ENCODE measurements around the gene INHA. TPM values are rescaled to one million over a fixed set of nuclear protein-coding genes. Genes with fewer than 3 reads are reported as not detected.

INHA gene
- total RNA-seq, 1 experiment from 2014 or later: 0.35 TPM

DNA sequence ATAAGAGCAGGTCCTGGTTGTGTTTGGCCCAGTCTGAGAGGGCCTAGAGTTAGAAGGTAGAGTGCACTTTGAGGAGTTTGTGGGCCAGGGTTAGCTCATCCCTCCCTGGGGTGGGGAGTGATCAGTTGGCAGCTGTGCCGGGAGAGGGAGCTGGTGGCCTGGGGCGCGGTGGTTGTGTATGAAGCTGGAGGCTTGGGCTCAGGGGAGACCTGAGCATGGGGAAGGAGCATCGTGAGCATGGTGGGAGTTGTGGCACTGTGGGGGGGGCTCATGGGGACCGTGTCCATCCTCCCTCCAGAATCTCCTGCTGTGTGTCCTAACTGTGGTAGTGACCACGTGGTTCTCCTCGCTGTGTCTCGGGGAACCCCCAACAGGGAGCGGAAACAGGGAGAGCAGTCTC lies 39.2 kb downstream of the INHA start:
- no peak for DNase-seq (ENCODE audit: low spot score)

DNA sequence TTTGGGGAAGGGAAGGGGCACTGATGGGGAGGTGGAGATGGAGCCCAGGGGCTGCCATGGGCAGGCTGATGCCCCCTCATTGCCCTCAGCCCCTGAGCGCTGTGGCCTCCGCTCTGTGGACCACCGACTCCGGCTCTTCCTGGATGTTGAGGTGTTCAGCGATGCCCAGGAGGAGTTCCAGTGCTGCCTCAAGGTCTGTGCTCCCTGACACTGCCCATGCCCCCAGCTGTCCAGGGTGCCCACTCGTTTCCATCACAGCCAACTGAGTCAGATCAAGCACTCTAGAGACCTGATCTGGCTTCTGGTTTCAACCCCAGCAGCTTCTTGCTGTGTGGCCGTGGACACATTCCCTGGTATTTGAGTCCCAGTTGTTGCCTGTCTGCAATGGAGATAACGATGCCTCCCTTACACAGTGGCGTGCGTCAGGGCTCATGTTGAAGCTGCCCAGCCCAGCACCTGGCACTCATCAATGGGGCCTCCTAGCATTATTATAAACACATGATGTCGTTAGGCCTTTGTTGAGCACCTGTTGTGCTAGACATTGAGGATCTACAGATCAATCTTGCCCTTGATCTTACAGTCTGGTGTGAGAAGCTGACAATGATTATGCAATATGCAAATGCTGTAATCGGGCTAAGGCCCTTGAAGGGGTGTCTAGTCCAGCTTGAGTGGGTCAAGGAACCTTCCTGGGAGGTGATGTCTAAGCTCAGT lies 39.9 kb downstream of the INHA start:
- DNase-seq (ENCODE audit: low spot score): no peak

DNA sequence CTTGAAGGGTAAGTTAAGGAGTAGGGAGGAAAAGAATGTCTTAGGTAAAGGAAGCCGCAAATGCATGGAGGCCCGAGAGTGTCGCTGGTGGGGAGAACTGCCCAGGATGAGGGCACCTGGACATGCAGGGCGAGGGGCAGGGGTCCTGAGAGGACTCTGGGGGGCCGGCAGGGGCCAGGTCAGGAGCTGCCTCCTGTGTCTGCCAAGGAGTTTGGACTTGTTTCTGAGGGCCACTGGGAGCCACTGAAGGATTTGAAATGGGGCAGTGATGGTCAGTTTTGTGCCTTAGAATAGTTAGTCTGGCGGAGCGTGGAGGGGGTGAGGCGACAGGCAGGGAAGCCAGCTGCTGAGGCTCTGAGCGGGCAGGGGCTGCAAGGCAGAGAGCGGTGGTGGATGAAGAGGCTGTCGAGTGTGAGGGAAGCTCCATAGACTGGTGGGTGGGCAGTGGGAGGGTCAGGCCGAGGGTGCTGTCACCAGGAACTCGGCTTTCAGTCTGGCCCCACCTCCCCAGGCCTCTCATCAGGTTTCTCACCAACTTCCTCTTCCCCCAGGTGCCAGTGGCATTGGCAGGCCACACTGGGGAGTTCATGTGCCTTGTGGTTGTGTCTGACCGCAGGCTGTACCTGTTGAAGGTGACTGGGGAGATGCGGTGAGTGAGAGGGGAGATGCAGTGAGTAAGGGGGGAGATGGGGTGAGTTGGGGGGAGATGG lies 40.6 kb downstream of the INHA start:
- DNase-seq (ENCODE audit: low spot score): no peak

DNA sequence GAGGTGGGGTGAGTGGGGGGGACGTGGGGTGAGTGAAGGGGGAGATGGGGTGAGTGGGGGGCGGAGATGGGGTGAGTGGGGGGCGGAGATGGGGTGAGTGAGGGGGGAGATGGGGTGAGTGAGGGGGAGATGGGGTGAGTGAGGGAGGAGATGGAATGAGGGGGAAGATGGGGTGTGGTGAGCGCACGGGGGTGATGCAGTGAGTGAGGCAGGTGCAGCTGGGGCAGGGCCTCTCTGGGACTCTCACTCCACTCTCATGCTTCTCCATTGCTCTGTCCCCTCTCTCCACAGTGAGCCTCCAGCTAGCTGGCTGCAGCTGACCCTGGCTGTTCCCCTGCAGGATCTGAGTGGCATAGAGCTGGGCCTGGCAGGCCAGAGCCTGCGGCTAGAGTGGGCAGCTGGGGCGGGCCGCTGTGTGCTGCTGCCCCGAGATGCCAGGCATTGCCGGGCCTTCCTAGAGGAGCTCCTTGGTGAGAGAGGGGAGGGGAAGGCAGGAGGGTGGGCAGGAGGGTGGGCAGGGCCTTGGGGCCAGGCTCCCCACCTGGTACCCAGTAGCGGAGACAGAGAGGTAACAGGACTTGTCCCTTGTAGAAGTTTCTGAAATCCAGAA lies 41.5 kb downstream of the INHA start:
- DNase-seq (ENCODE audit: low spot score): no peak

DNA sequence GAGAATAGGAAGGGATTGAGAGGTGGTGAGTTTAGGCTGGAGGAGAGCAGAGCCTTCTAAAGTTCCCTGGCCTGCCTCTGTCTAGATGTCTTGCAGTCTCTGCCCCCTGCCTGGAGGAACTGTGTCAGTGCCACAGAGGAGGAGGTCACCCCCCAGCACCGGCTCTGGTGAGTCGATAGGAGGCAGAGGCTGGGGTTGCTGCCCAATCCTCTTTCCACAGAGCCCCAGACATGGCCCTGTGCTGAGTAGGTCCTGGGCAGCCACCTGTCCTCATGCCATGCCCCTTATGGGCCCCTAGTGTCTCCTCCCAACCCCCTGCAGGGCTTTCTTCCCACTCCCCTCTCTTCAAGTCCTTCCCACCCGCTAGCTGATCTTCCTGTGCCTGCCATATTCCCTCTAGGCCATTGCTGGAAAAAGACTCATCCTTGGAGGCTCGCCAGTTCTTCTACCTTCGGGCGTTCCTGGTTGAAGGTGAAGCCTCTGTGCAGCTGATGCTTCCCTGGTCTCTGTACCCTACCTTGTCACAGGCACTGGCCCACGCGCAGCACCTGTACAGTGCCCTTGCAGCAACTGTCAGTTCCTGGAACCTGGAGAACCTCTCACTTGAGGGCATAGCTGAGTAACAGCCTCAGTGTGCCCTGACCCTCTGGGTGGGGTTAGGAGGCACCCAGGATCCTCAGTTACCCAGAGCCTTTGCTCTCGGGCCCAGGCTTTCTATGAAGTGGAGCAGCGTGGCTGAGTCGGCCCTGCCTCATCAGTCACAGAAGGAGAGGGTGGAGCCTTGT lies 42.2 kb downstream of the INHA start:
- no peak for DNase-seq (ENCODE audit: low spot score)

DNA sequence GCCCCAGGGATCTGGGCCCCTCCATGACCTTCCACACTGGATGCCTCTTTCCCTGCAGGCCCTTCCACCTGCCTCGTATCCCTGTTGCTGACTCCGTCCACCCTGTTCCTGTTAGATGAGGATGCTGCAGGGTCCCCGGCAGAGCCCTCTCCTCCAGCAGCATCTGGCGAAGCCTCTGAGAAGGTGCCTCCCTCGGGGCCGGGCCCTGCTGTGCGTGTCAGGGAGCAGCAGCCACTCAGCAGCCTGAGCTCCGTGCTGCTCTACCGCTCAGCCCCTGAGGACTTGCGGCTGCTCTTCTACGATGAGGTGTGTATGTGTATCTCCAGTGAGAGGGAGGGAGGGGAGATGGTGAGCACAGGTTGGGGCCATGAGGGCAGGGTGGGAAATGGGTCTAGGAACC lies 42.9 kb downstream of the INHA start:
- no peak for DNase-seq (ENCODE audit: low spot score)

DNA sequence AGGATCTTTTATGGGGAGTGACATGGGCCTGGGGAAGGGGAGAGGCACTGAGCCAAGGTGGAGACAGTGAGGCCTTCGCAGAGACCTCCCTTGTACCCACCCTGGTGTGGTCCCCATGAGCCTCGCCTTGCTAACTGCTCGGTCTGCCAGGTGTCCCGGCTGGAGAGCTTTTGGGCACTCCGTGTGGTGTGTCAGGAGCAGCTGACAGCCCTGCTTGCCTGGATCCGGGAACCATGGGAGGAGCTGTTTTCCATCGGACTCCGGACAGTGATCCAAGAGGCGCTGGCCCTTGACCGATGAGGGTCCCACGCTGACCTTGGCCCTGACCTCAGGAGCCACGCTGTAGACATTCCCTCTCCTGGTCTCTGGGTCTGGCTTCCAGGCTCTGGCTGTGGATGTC lies 43.8 kb downstream of the INHA start:
- no peak for DNase-seq (ENCODE audit: low spot score)

DNA sequence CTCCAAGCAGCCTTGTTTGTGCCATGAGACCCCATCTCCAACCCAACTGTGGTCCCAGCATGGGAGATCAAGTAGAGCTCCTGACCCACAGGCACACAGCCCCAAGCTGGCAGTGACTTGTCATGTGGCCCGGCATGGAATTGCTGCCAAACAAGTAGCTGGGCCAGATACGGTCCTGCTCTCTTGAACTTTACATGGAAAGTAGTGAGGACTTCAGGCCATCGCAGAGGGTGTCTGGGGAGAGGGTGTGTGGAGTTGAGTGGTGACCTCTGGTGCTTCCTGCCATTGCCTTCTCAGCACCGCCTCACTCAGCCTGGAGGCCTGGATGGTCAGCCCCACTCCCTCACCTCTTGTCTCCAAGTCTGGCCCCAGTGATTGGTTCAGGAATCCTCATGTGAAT lies 44.4 kb downstream of the INHA start:
- DNase-seq (ENCODE audit: low spot score): no peak

DNA sequence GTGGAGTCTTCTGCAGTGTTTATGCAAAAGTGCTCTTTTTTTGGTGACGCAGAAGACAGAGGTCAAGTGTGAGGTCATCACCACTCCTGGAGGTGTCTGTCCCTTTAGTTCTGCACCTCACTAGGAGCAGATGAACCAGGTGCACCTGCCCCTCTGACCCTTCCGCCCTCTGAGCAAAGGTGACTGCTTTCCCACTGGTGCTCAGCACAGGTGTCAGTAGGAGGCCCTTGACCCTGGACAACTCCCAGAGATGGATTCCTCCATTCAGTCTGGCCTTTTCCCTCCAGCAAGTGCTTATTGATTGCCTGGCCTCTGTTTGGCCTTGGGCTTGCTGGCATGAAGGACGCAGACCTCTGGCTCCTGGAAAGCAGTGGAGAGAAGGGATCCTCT lies 46.6 kb downstream of the INHA start:
- no peak for DNase-seq (ENCODE audit: low spot score)

DNA sequence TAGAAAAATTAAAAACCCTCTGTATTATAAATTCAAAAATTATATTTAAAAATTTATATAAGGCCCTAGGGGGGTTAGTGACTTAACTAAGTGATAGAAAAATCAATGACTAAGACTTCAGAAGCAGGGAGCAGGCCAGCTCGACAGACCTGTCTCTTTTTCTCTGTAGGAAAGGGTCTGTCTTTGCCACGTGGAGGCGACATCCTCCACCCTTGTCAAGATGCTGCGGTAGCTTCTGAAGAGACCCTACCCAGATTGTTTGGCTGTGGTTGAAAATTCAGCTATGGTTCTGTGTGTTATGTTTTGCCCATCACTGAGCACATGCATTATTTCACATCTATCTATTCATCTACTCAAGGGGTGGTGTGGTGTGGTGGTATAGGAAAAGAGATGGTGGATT lies 47.1 kb downstream of the INHA start:
- no peak for DNase-seq (ENCODE audit: low spot score)

DNA sequence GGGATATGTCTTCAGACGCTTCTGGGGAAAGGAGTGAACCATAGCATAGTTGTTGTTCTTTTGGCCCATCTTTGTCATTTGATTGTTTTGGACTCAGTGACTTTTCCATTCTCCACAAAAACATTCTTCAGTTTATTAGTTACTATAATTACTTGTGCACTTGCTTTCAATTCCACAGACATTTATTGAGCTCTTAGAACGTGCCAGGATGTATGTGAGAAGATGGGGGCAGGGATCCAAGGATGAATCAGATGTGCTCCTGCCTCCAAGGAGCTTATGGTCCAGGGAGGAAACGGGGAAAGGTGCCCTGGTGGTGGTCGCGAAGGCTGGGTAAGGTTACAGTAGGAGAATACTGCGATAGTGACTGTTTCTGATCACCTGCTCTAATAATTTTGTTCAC lies 48.4 kb downstream of the INHA start:
- no peak for DNase-seq (ENCODE audit: low spot score)

DNA sequence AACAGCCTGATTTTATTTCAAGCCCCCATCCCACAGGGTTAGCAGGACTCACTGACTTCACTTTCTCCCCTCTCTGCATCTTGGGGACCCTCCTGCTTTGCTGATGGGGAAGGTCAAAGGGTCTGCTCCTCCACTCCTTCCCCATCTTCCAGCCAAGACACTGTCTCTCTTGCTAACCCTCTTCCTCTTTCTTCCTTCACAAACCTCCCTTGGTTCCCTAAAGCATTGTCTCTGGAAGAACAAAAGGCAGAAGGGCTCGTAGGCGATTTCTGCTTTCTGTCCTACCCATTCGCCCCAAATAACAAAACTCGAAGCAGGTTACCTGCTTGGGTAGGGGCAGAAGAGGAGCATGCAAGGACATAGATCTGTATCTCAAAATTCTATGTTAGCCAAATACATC lies 49.8 kb downstream of the INHA start:
- no peak for DNase-seq (ENCODE audit: low spot score)

DNA sequence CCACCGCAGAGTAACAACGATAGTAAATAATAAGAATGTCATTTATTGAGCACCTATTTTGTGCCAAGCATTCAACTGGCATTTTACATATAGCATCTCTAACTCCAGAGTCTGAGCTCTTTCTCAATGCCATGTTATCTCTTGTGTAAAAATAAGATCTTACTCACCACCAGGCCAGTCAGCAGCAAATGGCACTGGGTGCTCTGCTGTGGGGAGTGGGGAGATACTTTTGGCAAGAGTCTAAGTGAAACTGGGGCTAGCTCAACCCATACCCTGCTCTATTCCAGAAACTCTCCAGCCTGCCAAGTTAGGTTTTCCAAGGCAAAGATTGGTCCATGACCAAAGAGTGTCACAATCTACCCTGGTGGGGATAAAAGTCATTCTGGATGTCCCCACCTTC lies 50.4 kb downstream of the INHA start:
- no peak for DNase-seq (ENCODE audit: low spot score)

DNA sequence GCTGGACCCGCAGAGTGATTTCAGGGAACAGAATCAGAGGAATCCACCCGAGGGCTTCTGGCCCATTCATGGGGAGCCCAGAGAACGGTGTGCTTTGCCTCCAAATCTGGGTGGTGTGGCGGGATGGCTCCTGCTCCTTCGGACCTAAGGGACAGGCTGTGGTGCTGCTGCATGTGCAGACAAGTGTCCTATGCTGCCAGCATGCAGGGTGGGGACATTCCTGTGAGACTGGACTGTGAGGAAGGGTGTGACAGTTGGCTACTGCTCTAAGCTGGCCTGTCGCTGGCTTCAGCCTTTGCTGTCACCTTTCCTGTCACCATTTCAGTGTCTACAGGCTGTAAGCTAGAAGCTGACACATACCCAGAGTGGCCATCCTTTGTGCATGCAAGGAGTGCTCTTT lies 52.5 kb downstream of the INHA start:
- DNase-seq (ENCODE audit: low spot score): no peak

DNA sequence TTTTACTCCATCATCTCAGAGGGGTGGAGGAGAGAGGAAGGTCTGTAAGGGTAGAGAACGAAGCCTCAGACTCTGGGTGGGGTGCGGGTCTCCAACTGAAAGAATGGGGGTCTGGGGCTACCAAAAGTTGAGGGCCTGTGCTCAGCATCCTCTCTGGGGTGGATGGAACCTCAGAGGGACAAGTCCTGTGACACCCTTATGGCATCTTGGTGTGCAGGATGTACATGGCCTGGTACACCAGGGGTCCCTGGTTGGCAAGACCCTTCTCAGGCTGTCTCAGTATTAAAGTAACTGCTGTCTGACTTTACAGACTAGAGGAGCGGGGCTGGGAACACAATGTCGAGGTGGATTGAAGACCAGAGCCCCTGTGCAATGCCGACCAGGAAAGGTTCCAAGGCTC lies 53.1 kb downstream of the INHA start:
- DNase-seq (ENCODE audit: low spot score): no peak

Other genes with a start within 250 kb of the INHA start
- not detected in 2 replicates for gene RESP18, start 239.6 kb upstream of the INHA start, total RNA-seq (2014; rRNA removed; shearing (Covaris generic))
- gene DNPEP, start 184.4 kb upstream of the INHA start, total RNA-seq (2014; rRNA removed; shearing (Covaris generic)): 79.9 and 87.7 TPM in 2 replicates
- 0.68 and 1.2 TPM in 2 replicates for gene DES, start 153.9 kb upstream of the INHA start, total RNA-seq (2014; rRNA removed; shearing (Covaris generic))
- 2.5 and 3.7 TPM in 2 replicates for gene SPEG, start 137.5 kb upstream of the INHA start, total RNA-seq (2014; rRNA removed; shearing (Covaris generic))
- 74.0 TPM in 2 replicates for gene GMPPA, start 73.4 kb upstream of the INHA start, total RNA-seq (2014; rRNA removed; shearing (Covaris generic))
- not detected in 2 replicates for gene ASIC4, start 57.8 kb upstream of the INHA start, total RNA-seq (2014; rRNA removed; shearing (Covaris generic))
- gene CHPF, start 28.5 kb upstream of the INHA start, total RNA-seq (2014; rRNA removed; shearing (Covaris generic)): 53.9 and 85.6 TPM in 2 replicates
- 0.86 and 1.9 TPM in 2 replicates for gene TMEM198, start 28.3 kb upstream of the INHA start, total RNA-seq (2014; rRNA removed; shearing (Covaris generic))
- gene OBSL1, start 771 bp upstream of the INHA start, total RNA-seq (2014; rRNA removed; shearing (Covaris generic)): 51.9 and 67.4 TPM in 2 replicates
- gene STK11IP, start 25.5 kb downstream of the INHA start, total RNA-seq (2014; rRNA removed; shearing (Covaris generic)): 5.4 and 8.7 TPM in 2 replicates
- gene SLC4A3, start 55.3 kb downstream of the INHA start, total RNA-seq (2014; rRNA removed; shearing (Covaris generic)): 2.3 and 2.9 TPM in 2 replicates

Measured in H4 (cell line).